Activated CD4-positive, CD25-positive, alpha-beta regulatory T cell treated with anti-CD3 and anti-CD28 coated beads, Interleukin-2, amount 50 U/mL, for 16 hours (primary cell): ENCODE results near the gene GALM.

ENCODE experiments used
- DNase-seq: peaks from one replicate; pipeline ENCODE4 v3.0.0-alpha.2; 2020; ENCODE audit warnings: low read depth, low spot score

The GALM gene

DNA sequence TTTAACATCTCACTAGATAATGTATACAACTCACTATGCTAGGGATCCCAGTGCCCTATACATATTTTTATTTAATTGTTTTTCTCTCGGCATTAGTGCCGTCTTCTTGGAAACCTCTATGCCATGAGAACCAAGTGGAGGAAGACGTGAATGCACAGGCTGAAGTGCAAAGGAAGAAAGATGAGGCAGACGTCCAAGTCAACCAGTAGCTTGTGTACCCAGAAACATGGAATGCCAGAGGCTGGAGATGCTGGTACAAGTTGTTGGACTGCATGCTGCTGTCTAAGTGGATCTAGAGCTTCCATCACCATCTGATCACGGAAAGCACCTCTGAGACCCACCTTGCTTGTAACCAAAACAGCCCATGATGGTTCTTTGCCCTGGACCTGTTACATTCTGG, 99.6 kb downstream of the GALM start:
- no peak for DNase-seq

DNA sequence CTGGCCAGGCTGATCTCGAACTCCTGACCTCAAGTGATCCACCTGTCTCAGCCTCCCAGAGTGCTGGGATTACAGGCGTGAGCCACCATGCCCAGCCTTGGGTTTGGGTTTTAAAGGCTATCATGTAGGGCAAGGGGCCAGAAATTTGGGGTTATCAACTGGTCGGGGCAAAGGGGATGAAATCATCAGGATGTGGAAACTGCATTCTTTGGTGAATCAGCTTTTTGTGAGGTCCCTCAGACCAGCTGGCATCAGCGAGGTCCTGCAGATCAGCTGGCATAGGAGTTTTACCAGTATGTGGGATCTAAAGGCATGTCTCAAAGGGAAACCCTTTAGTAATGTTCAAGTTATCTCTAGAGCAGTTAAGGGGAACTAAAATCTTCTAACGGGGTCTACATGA, 105.7 kb downstream of the GALM start:
- no peak for DNase-seq

DNA sequence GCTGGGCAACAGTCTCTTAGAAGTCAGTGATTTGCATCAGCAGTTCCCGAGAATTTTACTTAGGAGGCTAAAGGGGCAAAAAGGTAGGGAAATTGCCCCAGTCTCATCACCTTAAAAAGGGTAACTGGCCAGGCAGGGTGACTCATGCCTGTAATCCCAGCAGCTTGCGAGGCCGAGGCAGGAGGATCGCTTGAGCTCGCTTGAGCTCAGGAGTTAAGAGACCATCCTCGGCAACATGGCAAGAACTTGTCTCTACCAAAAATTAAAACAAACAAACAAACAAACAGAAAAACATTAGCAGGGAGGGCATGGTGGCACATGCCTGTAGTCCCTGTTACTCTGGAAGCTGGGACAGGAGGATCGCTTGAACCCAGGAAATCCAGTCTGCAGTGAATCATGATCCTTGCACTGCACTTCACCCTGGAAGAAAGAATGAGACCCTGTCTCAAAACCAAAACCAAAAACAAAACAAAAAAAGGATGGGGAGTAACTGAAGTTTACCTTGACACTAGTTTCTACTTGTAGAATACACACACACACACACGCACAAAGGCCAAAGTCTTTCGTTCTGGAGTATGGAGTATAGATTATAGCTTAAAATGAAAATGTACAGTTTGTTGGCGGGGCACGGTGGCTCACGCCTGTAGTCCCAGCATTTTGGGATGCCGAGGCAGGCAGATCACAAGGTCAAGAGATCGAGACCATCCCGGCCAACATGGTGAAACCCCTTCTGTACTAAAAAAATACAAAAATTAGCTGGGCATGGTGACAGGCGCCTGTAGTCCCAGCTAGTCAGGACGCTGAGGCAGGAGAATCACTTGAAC, 109.4 kb downstream of the GALM start:
- DNase-seq = no peak

DNA sequence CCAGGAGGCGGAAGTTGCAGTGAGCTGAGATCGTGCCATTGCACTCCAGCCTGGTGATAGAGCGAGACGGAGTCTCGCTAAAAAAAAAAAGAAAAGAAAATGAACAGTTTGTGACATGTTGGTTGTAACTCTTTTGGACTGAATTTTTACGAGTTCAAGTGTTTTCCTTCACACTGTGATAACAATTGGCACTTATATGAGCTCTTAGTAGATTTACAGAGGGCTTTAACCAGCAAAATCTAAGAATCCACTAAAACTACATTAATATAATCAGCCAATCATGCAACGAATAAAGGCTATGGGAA, 110.0 kb downstream of the GALM start:
- no peak for DNase-seq

DNA sequence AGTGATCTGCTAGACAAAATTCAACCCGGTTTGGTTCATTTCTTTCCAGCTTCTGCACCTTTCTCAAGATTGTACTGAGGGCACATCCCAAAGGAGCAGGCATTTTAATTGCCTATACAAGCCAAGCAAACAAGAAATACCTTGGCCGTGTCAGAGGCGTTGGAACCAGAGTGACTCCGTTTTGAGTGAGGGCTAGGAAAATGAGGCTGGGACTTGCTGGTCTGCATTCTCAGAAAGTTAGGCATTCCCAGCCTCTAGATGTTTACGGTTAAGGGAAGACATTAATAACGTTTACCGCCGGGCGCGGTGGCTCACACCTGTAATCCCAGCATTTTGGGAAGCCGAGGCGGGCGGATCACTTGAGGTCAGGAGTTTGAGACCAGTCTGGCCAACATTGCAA, 110.6 kb downstream of the GALM start:
- no peak for DNase-seq

DNA sequence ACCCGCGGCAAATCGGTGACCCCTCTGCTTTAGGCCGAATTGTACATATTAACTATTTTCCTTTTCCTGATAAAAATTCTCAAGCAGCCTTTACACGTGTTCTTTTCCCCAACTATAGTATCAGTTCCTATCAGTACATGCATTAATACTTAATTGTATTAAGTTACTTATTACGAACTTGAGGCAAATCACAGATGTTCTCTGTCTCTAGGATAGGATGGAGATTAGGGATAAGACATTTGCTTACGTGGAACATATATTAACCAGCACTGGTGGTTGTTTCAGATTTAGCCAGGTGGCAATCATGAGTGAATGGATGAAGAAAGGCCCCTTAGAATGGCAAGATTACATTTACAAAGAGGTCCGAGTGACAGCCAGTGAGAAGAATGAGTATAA, 112.8 kb downstream of the GALM start:
- DNase-seq = no peak

DNA sequence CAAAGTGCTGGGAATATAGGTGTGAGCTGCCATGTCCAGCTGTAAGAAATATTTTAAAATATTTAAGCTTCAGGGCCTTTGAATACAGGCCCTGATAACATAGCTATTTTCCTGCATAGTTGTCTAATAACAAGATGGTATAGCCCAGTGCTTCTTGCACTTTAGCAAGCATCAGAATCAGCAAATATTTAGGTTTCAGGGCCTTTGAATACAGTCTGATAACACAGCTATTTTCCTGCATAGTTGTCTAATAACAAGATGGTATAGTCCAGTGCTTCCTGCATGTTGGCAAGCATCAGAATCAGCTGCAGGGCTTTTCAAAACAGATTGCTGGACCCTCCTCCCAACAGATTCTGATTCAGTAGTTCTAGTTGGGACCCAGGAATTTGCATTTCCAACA, 117.7 kb downstream of the GALM start:
- DNase-seq = no peak
